AG09309 (cell line): ENCODE data around the gene ATG7.
A peak's percentile ranks its signal among the peaks of the same experiment; 100 is the strongest.
"Not testable (repeated sequence)": the region's sequence is repeated elsewhere in the genome, so short reads cannot be mapped to it uniquely, and the experiment has no call there.

Experiments
- DNase-seq: peaks from one replicate; pipeline ENCODE4 v3.0.0-alpha.2; 2010; ENCODE audit warnings: low read depth
- H3K4me3 ChIP-seq: 2 replicates; pipeline ENCODE4 v1.5.1; 2011; ENCODE audit warnings: mild to moderate bottlenecking, low read depth, low read length, moderate library complexity; ENCODE audit not compliant: control insufficient read depth
- TF ChIP-seq, protein P1 (sequence below): IDR thresholded peaks from 2 replicates; pipeline ENCODE4 v1.5.1; 2011; ENCODE audit warnings: mild to moderate bottlenecking, low read depth, low read length, inconsistent platforms; ENCODE audit not compliant: insufficient read depth, control insufficient read depth; ENCODE audit errors: missing control alignments

Gene ATG7

DNA sequence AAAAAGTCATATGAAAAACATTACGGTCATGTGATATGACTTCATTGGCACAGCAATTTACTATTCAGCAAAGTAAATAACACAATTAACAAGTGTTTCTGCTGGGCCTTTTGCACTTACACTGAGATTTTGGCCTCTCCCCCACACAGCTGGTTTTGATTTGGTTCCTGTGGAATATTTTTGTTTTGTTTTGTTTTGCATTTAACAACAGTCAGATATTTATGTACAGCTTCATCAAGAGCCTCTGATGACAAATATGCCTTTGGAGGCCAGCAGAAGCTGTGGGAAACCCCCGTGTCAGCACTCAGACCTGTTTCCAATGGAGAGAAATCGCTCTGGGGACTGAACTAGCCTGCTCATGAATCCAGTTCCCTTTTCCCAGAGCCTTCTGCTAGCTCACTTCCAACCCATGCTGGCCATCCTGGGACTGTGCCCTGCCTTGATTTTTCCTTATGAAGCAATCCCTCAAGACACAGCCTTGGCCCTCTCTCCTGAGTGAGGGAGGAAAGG lies 161.9 kb downstream of the ATG7 start:
- H3K4me3 ChIP-seq: no peak overlapping the region
- peak; percentile 63 for DNase-seq
- TF ChIP-seq, protein P1, sequence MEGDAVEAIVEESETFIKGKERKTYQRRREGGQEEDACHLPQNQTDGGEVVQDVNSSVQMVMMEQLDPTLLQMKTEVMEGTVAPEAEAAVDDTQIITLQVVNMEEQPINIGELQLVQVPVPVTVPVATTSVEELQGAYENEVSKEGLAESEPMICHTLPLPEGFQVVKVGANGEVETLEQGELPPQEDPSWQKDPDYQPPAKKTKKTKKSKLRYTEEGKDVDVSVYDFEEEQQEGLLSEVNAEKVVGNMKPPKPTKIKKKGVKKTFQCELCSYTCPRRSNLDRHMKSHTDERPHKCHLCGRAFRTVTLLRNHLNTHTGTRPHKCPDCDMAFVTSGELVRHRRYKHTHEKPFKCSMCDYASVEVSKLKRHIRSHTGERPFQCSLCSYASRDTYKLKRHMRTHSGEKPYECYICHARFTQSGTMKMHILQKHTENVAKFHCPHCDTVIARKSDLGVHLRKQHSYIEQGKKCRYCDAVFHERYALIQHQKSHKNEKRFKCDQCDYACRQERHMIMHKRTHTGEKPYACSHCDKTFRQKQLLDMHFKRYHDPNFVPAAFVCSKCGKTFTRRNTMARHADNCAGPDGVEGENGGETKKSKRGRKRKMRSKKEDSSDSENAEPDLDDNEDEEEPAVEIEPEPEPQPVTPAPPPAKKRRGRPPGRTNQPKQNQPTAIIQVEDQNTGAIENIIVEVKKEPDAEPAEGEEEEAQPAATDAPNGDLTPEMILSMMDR: no peak

- no peak overlapping the region for H3K4me3 ChIP-seq
These were observed 162.4 kb downstream of the ATG7 start for GRCh38 chr3:11434563-11435096.

DNA sequence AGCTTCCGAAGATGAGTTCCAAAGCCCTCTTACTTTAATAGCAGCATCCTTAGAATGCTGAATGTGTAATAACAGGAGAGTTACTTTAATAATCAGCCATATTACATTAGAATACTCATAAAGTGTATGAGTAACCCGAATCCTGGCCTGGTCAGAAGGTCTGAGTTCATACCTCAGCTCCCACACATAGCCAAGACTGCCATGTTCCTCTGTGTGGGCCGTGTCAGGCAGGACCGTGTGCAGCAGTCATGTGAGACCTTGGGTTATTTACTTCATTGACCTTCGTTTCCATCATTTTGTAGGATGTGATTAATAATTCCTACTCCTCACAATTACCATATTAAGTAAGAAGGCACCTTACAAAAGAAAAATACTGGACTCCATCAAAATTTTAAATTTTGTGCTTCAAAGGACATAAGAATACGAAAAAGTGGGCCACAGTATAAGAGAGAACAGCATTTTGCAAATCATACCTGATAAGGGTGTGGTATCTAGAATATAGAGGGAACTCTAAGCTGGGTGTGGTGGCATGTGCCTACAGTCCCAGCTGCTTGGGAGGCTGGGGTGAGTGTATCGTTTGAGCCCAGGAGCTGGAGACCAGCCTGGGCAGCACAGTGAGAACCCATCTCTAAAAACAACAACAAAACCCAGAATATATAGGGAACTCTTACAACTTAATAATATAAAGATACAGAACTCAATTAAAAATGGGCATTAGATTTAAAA lies 163.4 kb downstream of the ATG7 start:
- no peak overlapping the region for H3K4me3 ChIP-seq
- no peak for DNase-seq
- TF ChIP-seq, protein P1: no peak

More at GRCh38 chr3:11434563-11435096, 162.4 kb downstream of the ATG7 start:
- TF ChIP-seq, protein P1: no peak
- no peak for DNase-seq

- TF ChIP-seq, protein P1: no peak
- no peak overlapping the region for H3K4me3 ChIP-seq
- DNase-seq: no peak
These were observed 164.6 kb downstream of the ATG7 start for GRCh38 chr3:11436775-11437174.

DNA sequence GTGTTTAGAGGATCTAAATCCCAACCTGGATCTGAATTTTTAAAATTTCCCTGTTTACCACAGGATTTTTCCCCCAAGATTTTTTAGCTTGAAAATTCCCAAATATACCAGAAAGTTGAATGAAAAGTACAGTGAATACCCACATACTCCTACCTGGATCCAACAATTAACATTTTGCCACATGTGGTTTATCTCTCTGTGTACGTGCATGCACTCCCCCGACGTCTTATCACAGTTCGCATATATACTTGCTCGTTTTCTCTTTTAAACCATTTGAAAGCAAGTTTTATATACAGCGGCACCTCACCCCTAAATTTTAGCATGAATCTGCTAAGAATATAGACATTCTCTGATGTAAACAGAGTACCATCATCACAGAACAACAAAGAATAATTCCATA lies 165.3 kb downstream of the ATG7 start:
- TF ChIP-seq, protein P1: no peak
- DNase-seq: no peak
- H3K4me3 ChIP-seq: no peak overlapping the region

DNA sequence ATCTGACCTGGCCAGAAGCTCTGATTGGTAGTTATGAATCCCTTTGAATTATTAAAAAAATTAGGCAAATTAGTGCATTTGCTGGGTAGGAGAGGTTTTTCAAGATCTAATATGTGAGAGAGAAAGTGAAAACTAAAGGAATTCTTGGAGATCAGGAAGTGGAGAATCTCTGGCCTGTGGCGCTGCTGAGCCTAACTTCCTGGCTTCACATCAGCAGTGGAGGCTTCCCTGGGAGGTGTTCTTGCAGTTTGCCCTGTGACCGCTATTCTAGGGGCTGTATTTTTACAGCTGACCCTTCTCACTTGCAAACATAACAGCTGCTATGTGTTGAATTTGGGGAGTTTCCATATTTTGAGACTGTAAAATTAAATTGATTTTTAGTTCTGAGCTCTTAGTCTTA lies 166.4 kb downstream of the ATG7 start:
- no peak overlapping the region for H3K4me3 ChIP-seq
- no peak for DNase-seq
- TF ChIP-seq, protein P1: no peak

GRCh38 chr3:11441346-11441745 lies 169.1 kb downstream of the ATG7 start:
- DNase-seq, H3K4me3 ChIP-seq: not testable (repeated sequence)
